GM12878 (cell line): Measurements from ENCODE around the gene TMEM135. TPM values are rescaled to one million over a fixed set of nuclear protein-coding genes. Genes with fewer than 3 reads are reported as not detected.

ENCODE experiments used
- ATAC-seq: fragments of 200-7000 bp; cut with Tn5 transposase; 3 replicates; pipeline ENCODE4 v1.9.1; 2020; ENCODE audit warnings: mild to moderate bottlenecking, moderate library complexity
- BruUV-seq: library from RNA; stranded (reverse); fragments of 400-500 nt; replicated peaks from 2 replicates; lab custom pipeline; 2021; lab: Mats Ljungman, UMichigan
- CTCF ChIA-PET: fragments of 300-600 bp; sonication (Branson Sonifier 250); formaldehyde crosslinking; extraction: SDS; loops from one replicate; lab custom pipeline; 2021; ENCODE audit warnings: inconsistent platforms; lab: Yijun Ruan, JAX
- POLR2A ChIA-PET: fragments of 350-600 bp; formaldehyde crosslinking; extraction: SDS; loops from one replicate; lab custom pipeline; 2021; ENCODE audit warnings: inconsistent platforms; lab: Charles Lee
- RAD21 ChIA-PET: fragments of 300-600 bp; sonication (Branson Sonifier 250); formaldehyde crosslinking; loops from one replicate; lab custom pipeline; 2023; ENCODE audit warnings: antibody characterized with exemption; ENCODE audit not compliant: unreplicated experiment; lab: Charles Lee
- SMC1A ChIA-PET: fragments of 300-600 bp; sonication (Branson Sonifier 250); formaldehyde crosslinking; loops from one replicate; lab custom pipeline; 2023; ENCODE audit not compliant: unreplicated experiment, uncharacterized antibody; lab: Charles Lee
- DNase-seq: peaks from one replicate; pipeline ENCODE4 v3.0.0-alpha.2; 2011; ENCODE audit warnings: low read depth, low spot score
- FAIRE-seq: peaks from 3 replicates; lab custom pipeline; 2011; peaks lifted over from hg19 to GRCh38; lab: Jason Lieb, UNC
- H2AFZ ChIP-seq: 2 replicates; pipeline ENCODE4 v1.6.0; 2011; ENCODE audit warnings: low read depth, low read length, control low read depth; ENCODE audit not compliant: control insufficient read depth
- H3K27ac ChIP-seq: 2 replicates; pipeline ENCODE4 v1.5.1; 2011; ENCODE audit warnings: control low read depth; ENCODE audit not compliant: control insufficient read depth, insufficient read depth
- H3K27me3 ChIP-seq, 2 experiments: replicated peaks in 1 of 2; 2 replicates each; pipeline versions ENCODE4 v1.6.0 to v1.6.1; 2011; ENCODE audit warnings: low read length in 1 of 2; ENCODE audit not compliant: control insufficient read depth in 2 of 2, insufficient read depth in 2 of 2
- H3K36me3 ChIP-seq, 2 experiments: 2 replicates each; pipeline ENCODE4 v1.5.1; 2011; ENCODE audit warnings: low read length in 1 of 2; ENCODE audit not compliant: control insufficient read depth in 2 of 2, insufficient read depth in 2 of 2
- H3K4me1 ChIP-seq: 2 replicates; pipeline ENCODE4 v1.6.1; 2011; ENCODE audit warnings: mild to moderate bottlenecking, low read length, moderate library complexity, mixed read lengths; ENCODE audit not compliant: control insufficient read depth, insufficient read depth
- H3K4me2 ChIP-seq: 2 replicates; pipeline ENCODE4 v1.6.0; 2011; ENCODE audit warnings: control low read depth; ENCODE audit not compliant: control insufficient read depth, insufficient read depth
- H3K4me3 ChIP-seq: fragments of 200-600 bp; sonication (generic); 2 replicates; pipeline ENCODE4 v1.5.1; 2016
- H3K79me2 ChIP-seq: 2 replicates; pipeline ENCODE4 v1.6.0; 2011; ENCODE audit warnings: low read length; ENCODE audit not compliant: control insufficient read depth, insufficient read depth
- H3K9ac ChIP-seq: 2 replicates; pipeline ENCODE4 v1.8.0; 2011; ENCODE audit warnings: low read length, control low read depth, mixed read lengths; ENCODE audit not compliant: control insufficient read depth, insufficient read depth
- H3K9me3 ChIP-seq: replicated peaks from 3 replicates; pipeline ENCODE4 v1.5.1; 2011; ENCODE audit warnings: mild to moderate bottlenecking, low read length; ENCODE audit not compliant: control insufficient read depth, insufficient read depth
- H4K20me1 ChIP-seq: 2 replicates; pipeline ENCODE4 v1.6.0; 2011; ENCODE audit not compliant: control insufficient read depth, insufficient read depth
- CHD1 ChIP-seq: IDR thresholded peaks from 2 replicates; pipeline ENCODE4 v1.6.1; 2012; ENCODE audit warnings: low read depth, low read length, improper control_type of control experiment
- CHD4 ChIP-seq: fragments of 200-600 bp; sonication (generic); IDR thresholded peaks from 2 replicates; pipeline ENCODE4 v1.6.1; 2016; ENCODE audit warnings: mild to moderate bottlenecking
- E4F1 ChIP-seq: fragments of 450-650 bp; IDR thresholded peaks from 2 replicates; pipeline ENCODE4 v1.6.1; 2018; ENCODE audit warnings: borderline replicate concordance, mild to moderate bottlenecking; ENCODE audit not compliant: partially characterized antibody
- EED ChIP-seq: sonication (generic); IDR thresholded peaks from 2 replicates; pipeline ENCODE4 v1.6.1; 2016; ENCODE audit warnings: antibody characterized with exemption, low read depth
- EP300 ChIP-seq, 2 experiments: fragments of 150-350 bp in 1 of 2; IDR thresholded peaks; 2 replicates each; pipeline ENCODE4 v1.6.1; 2011 to 2012; ENCODE audit warnings: low read depth in 2 of 2, low read length in 2 of 2, borderline replicate concordance in 1 of 2, improper control_type of control experiment in 1 of 2, inconsistent platforms in 1 of 2; ENCODE audit not compliant: control insufficient read depth in 1 of 2
- JUNB ChIP-seq: IDR thresholded peaks from 2 replicates; pipeline ENCODE4 v1.6.1; 2016; ENCODE audit warnings: antibody characterized with exemption, mild to moderate bottlenecking
- JUND ChIP-seq: IDR thresholded peaks from 2 replicates; pipeline ENCODE4 v1.6.1; 2012; ENCODE audit warnings: low read depth, mild to moderate bottlenecking, low read length, improper control_type of control experiment, moderate library complexity
- MEF2B ChIP-seq: fragments of 450-650 bp; IDR thresholded peaks from 2 replicates; pipeline ENCODE4 v1.6.1; 2018; ENCODE audit warnings: mild to moderate bottlenecking, moderate library complexity; ENCODE audit not compliant: partially characterized antibody, poor library complexity, severe bottlenecking
- POU2F2 ChIP-seq: IDR thresholded peaks from 3 replicates; pipeline ENCODE4 v1.6.1; 2011; ENCODE audit warnings: low read depth, mild to moderate bottlenecking, low read length, borderline replicate concordance
- RAD21 ChIP-seq: IDR thresholded peaks from 2 replicates; pipeline ENCODE4 v1.6.1; 2011; ENCODE audit warnings: mild to moderate bottlenecking, low read depth, low read length, moderate library complexity; ENCODE audit not compliant: insufficient read depth
- SMAD5 ChIP-seq: IDR thresholded peaks from 2 replicates; pipeline ENCODE4 v1.6.1; 2016; ENCODE audit warnings: antibody characterized with exemption, low read depth
- SMC3 ChIP-seq: IDR thresholded peaks from 2 replicates; pipeline ENCODE4 v1.6.1; 2011; ENCODE audit warnings: low read length, improper control_type of control experiment, borderline replicate concordance
- SUPT20H ChIP-seq: IDR thresholded peaks from 2 replicates; pipeline ENCODE4 v1.6.1; 2011; ENCODE audit warnings: low read depth, mild to moderate bottlenecking, low read length, moderate library complexity, borderline replicate concordance; ENCODE audit not compliant: control insufficient read depth
- USF1 ChIP-seq: IDR thresholded peaks from 2 replicates; pipeline ENCODE4 v1.6.1; 2011; ENCODE audit warnings: borderline replicate concordance, low read depth, mild to moderate bottlenecking, moderate library complexity, mixed read lengths, low read length; ENCODE audit not compliant: insufficient read depth; ENCODE audit errors: extremely low read length
- YY1 ChIP-seq: IDR thresholded peaks from 2 replicates; pipeline ENCODE4 v1.6.1; 2011; ENCODE audit warnings: low read depth, mild to moderate bottlenecking, low read length
- ZNF207 ChIP-seq: fragments of 450-650 bp; IDR thresholded peaks from 2 replicates; pipeline ENCODE4 v1.6.1; 2014; ENCODE audit warnings: antibody characterized with exemption, mild to moderate bottlenecking, borderline replicate concordance
- ZNF592 ChIP-seq: fragments of 450-650 bp; IDR thresholded peaks from 2 replicates; pipeline ENCODE4 v1.6.1; 2017; ENCODE audit warnings: mild to moderate bottlenecking, moderate library complexity
- WGBS: methylation state at CpG from one replicate; pipeline ENCODE4 v1.1.6; 2016; ENCODE audit warnings: low lambda C conversion rate; ENCODE audit not compliant: insufficient replicate concordance, insufficient coverage; ENCODE audit errors: missing lambda C conversion rate; 5-methylcytosine and 5-hydroxymethylcytosine counted together
- in situ Hi-C: fragments of 300-500 bp; cut with MboI; formaldehyde crosslinking; loops from 9 replicates; pipeline ENCODE4 v1.14.3; 2018; ENCODE audit warnings: mixed read lengths
- intact Hi-C: fragments of 100-400 bp; cut with micrococcal nuclease; formaldehyde crosslinking; loops from one replicate; pipeline ENCODE4 v1.14.2; 2022; ENCODE audit not compliant: unreplicated experiment
- polyA plus RNA-seq, 11 experiments: library from polyadenylated mRNA; depleted of rRNA in 4 of 11; unstranded in 6 of 11; stranded (reverse) in 5 of 11; fragments of >200 nt; fragmentation: Nextera tagmentation in 4 of 11; fragmentation: Illumina TruSeq in 1 of 11; extraction: Ambion mirVana in 4 of 11; extraction: Trizol in 1 of 11; gene quantifications; 1 replicate in 1 of 11; 2 replicates in 10 of 11; pipeline versions ENCODE4 v1.2.1 to v1.2.3, GENCODE V29; 2011 to 2016; ENCODE audit warnings: inconsistent platforms in 2 of 11, missing spikeins in 2 of 11, low read depth in 1 of 11
- total RNA-seq, 4 experiments: library from RNA; depleted of rRNA in 3 of 4; stranded (reverse); fragments of >200 nt in 3 of 4; fragmentation: Illumina TruSeq in 1 of 4; extraction: Trizol in 1 of 4; gene quantifications; 2 replicates each; pipeline versions ENCODE4 v1.2.1 to v1.2.3, GENCODE V29; 2013 to 2021

TMEM135 gene
- total and polyA plus RNA-seq, 10 of the 15 experiments (the other 5 are each of a cell fraction or from before 2014, with no cell fraction given), result 7.2 to 117 (median 12.9) TPM

GRCh38 chr11:87330187-87330601 lies 292.5 kb downstream of the TMEM135 start:
- FAIRE-seq, result no peak
- CTCF ChIA-PET, result interaction anchor here (0.7 to 2.6 kb wide), 5 partner anchors 16 to 391 kb away, joined by 3 to 9 read pairs (median 4); no protein-coding TSS in a partner anchor
- WGBS, result 100% methylated on average over 1 of the region's 1 CpG

More at GRCh38 chr11:87330187-87330601, 292.5 kb downstream of the TMEM135 start:
- Histone ChIP-seq H2AFZ (no peak overlapping the region), H3K79me2 (no peaks in the 10 kb centered on the region), H4K20me1 (no peaks in the 10 kb centered on the region), H3K9me3 (no peaks in the 10 kb centered on the region), H3K4me1 (no peaks in the 10 kb centered on the region), H3K36me3 (no peaks in the 10 kb centered on the region), H3K4me2 (no peak overlapping the region), H3K9ac (no peak overlapping the region), H3K4me3 (no peak overlapping the region), H3K27me3 (no peaks in the 10 kb centered on the region), H3K27ac (no peak overlapping the region)
- SMC1A ChIA-PET, result no interaction called here
- no peak for ATAC-seq
- no TSS peak for BruUV-seq
- RAD21 ChIA-PET, result no interaction called here
- no peak for TF ChIP-seq MEF2B
- TF ChIP-seq CHD4, result no peak
- TF ChIP-seq EED, result no peak
- TF ChIP-seq YY1, result no peak
- TF ChIP-seq POU2F2, result no peak
- TF ChIP-seq EP300 (IDR thresholded peaks at IDR 0.05; ENCODE audit: borderline replicate concordance in 1 of 2, control insufficient read depth in 1 of 2, low read depth in 2 of 2, low read length in 2 of 2), result no peak
- no peak for TF ChIP-seq SUPT20H
- no peak for TF ChIP-seq JUND
- TF ChIP-seq E4F1, result no peak
- no peak for TF ChIP-seq ZNF207
- TF ChIP-seq ZNF592, result no peak
- no peak for TF ChIP-seq SMAD5
- TF ChIP-seq USF1, result no peak
- no peak for TF ChIP-seq CHD1
- TF ChIP-seq SMC3, result no peak
- TF ChIP-seq JUNB, result no peak
- no peak for TF ChIP-seq RAD21
- in situ Hi-C loops (no loop called here), intact Hi-C loops (no loop called here)
- POLR2A ChIA-PET, result no interaction called here
- DNase-seq, result no peak
